ENCODE measurements around the gene SEC14L3.

SEC14L3 gene

GRCh38 chr22:30471616-30472318 lies at the start of gene SEC14L3:
Gene SEC14L3 (minus strand): TSS chr22:30472017. CDS start chr22:30471958, 59 bp downstream.
- no peak for DNase-seq

GRCh38 chr22:30519842-30520425 lies 48.1 kb upstream of the SEC14L3 start:
- DNase-seq: no peak

GRCh38 chr22:30516731-30517130 lies 44.9 kb upstream of the SEC14L3 start:
- DNase-seq: no peak

GRCh38 chr22:30516273-30516672 lies 44.5 kb upstream of the SEC14L3 start:
- no peak for DNase-seq

GRCh38 chr22:30514252-30514651 lies 42.4 kb upstream of the SEC14L3 start:
- DNase-seq: no peak

- no peak for DNase-seq
Measured at GRCh38 chr22:30513462-30513861, 41.6 kb upstream of the SEC14L3 start.

GRCh38 chr22:30511911-30512310 lies 40.1 kb upstream of the SEC14L3 start:
- DNase-seq: no peak

GRCh38 chr22:30511109-30511508 lies 39.3 kb upstream of the SEC14L3 start:
- DNase-seq: no peak

- DNase-seq: no peak
Measured at GRCh38 chr22:30508216-30508615, 36.4 kb upstream of the SEC14L3 start.

- no peak for DNase-seq
Measured at GRCh38 chr22:30507670-30508069, 35.9 kb upstream of the SEC14L3 start.

GRCh38 chr22:30506507-30506968 lies 34.7 kb upstream of the SEC14L3 start:
- DNase-seq: no peak

GRCh38 chr22:30503551-30503950 lies 31.7 kb upstream of the SEC14L3 start:
- no peak for DNase-seq

GRCh38 chr22:30502911-30503310 lies 31.1 kb upstream of the SEC14L3 start:
- DNase-seq: no peak

- no peak for DNase-seq
Measured at GRCh38 chr22:30502153-30502552, 30.3 kb upstream of the SEC14L3 start.

GRCh38 chr22:30500628-30501027 lies 28.8 kb upstream of the SEC14L3 start:
- no peak for DNase-seq

GRCh38 chr22:30497466-30498150 lies 25.8 kb upstream of the SEC14L3 start:
- DNase-seq: no peak

- DNase-seq: no peak
Measured at GRCh38 chr22:30495041-30495784, 23.4 kb upstream of the SEC14L3 start.

- DNase-seq: no peak
Measured at GRCh38 chr22:30492144-30492543, 20.3 kb upstream of the SEC14L3 start.

- no peak for DNase-seq
Measured at GRCh38 chr22:30491381-30491780, 19.6 kb upstream of the SEC14L3 start.

GRCh38 chr22:30490399-30490798 lies 18.6 kb upstream of the SEC14L3 start:
- DNase-seq: no peak

GRCh38 chr22:30488121-30488520 lies 16.3 kb upstream of the SEC14L3 start:
- no peak for DNase-seq

GRCh38 chr22:30486661-30487115 lies 14.9 kb upstream of the SEC14L3 start:
- no peak for DNase-seq

GRCh38 chr22:30486118-30486517 lies 14.3 kb upstream of the SEC14L3 start:
- DNase-seq: no peak
